ENCODE measurements around the gene TAF9.

The TAF9 gene

DNA sequence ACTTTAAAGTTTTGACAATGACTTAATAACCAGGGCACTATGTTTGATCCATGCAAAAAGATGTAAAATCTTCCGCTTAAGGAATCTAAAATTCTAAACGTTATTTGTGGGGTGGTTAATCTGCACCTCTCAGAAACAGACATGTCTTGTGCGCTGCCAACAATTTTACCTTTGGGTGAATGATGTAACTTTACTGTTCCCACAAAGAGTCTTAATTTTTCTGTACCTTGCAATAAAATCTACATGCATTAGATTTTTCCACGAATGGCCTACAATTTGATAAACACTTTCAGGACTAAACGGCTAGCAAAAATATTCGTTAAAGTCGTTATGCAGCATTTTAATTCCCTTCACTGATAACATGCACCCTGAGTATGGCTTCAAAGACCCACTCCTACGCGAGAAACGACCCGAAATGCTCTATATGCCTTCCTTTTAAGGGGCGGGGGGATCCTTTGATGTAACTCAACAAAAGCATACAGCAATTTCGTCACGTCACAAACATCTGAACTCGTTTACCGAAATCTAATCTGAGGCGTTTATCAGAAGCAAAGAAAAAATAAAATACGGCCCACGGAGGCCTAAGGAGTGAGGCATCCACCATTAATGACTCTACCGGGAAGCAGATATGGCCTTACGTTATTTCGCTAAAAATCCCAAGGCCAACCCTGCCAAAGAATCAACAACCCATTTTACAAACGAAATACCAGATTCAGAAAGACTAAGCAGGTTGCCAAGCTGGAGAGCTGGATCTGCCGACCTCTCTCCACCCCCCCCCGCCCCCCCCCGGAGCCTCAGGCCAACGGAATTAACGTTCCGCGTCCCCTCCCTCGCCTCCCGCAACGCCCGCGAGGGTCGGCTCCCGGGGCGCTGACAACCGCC is 621 bp downstream of the TAF9 start:
- POLR2A ChIA-PET (ENCODE audit: low non-redundant PET): no interaction called here
- H3K27ac ChIP-seq: peak overlapping the region; percentile 97
- no peak for TF ChIP-seq CTCF (conservative IDR thresholded peaks at IDR 0.05; ENCODE audit: low read depth)
- CTCF ChIA-PET: interaction anchor here (1.2 kb wide), 1 partner anchor 275 kb away, joined by 5 read pairs; no protein-coding TSS in a partner anchor
- peak; percentile 78 for DNase-seq (ENCODE audit: low spot score)

- DNase-seq (ENCODE audit: low spot score): no peak
- no peak for TF ChIP-seq CTCF (conservative IDR thresholded peaks at IDR 0.05; ENCODE audit: low read depth)
- H3K27ac ChIP-seq: peak overlapping the region; percentile 35
- ChIA-PET POLR2A (ENCODE audit: low non-redundant PET) (no interaction called here), CTCF (interaction anchor here (1.2 kb wide), 1 partner anchor 274 kb away, joined by 5 read pairs; no protein-coding TSS in a partner anchor)
Measured at GRCh38 chr5:69367697-69368279, 1.5 kb downstream of the TAF9 start.

- CTCF ChIA-PET: no interaction called here
- no peak for TF ChIP-seq CTCF (conservative IDR thresholded peaks at IDR 0.05; ENCODE audit: low read depth)
- no peak overlapping the region for H3K27ac ChIP-seq
- DNase-seq (ENCODE audit: low spot score): no peak
- POLR2A ChIA-PET (ENCODE audit: low non-redundant PET): no interaction called here
Measured at GRCh38 chr5:69364850-69365249, 4.5 kb downstream of the TAF9 start.

GRCh38 chr5:69364414-69364813 is 4.9 kb downstream of the TAF9 start:
- POLR2A ChIA-PET (ENCODE audit: low non-redundant PET): no interaction called here
- TF ChIP-seq CTCF (conservative IDR thresholded peaks at IDR 0.05; ENCODE audit: low read depth): peak; percentile 47
- DNase-seq (ENCODE audit: low spot score): no peak
- CTCF ChIA-PET: no interaction called here
- H3K27ac ChIP-seq: no peak overlapping the region

GRCh38 chr5:69360442-69360841 is 8.9 kb downstream of the TAF9 start:
- CTCF ChIA-PET: no interaction called here
- TF ChIP-seq CTCF (conservative IDR thresholded peaks at IDR 0.05; ENCODE audit: low read depth): no peak
- POLR2A ChIA-PET (ENCODE audit: low non-redundant PET): no interaction called here
- DNase-seq (ENCODE audit: low spot score): no peak
- no peak overlapping the region for H3K27ac ChIP-seq

GRCh38 chr5:69359699-69360098 is 9.6 kb downstream of the TAF9 start:
- no peak for TF ChIP-seq CTCF (conservative IDR thresholded peaks at IDR 0.05; ENCODE audit: low read depth)
- DNase-seq (ENCODE audit: low spot score): no peak
- H3K27ac ChIP-seq: no peak overlapping the region
- ChIA-PET POLR2A (ENCODE audit: low non-redundant PET) (no interaction called here), CTCF (interaction anchor here (0.7 kb wide), 1 partner anchor 1724 kb away, joined by 3 read pairs; no protein-coding TSS in a partner anchor)

Measured in RWPE1 (cell line).